SK-N-SH treated with all-trans-retinoic acid at 6 μM for 48 hours (cell line): ENCODE measurements around the gene SPAG7.

ENCODE experiments used
- ATAC-seq: fragments of 200-7000 bp; cut with Tn5 transposase; 3 replicates; pipeline ENCODE4 v1.9.1; 2020; ENCODE audit warnings: mild to moderate bottlenecking, moderate library complexity
- ARNTL ChIP-seq: fragments of 450-650 bp; formaldehyde crosslinking; IDR thresholded peaks from 2 replicates; pipeline ENCODE4 v1.5.0; 2020; ENCODE audit warnings: low read depth, mild to moderate bottlenecking, moderate library complexity, borderline replicate concordance
- CREB5 ChIP-seq: fragments of 250-450 bp; sonication (Bioruptor Pico); IDR thresholded peaks from 2 replicates; pipeline ENCODE4 v1.5.1; 2020; ENCODE audit warnings: low read depth, mild to moderate bottlenecking, moderate library complexity
- ESRRG ChIP-seq: fragments of 250-450 bp; sonication (Bioruptor Pico); IDR thresholded peaks from 2 replicates; pipeline ENCODE4 v1.6.1; 2021; ENCODE audit warnings: mild to moderate bottlenecking
- GLIS3 ChIP-seq: fragments of 250-450 bp; sonication (Bioruptor Pico); IDR thresholded peaks from 2 replicates; pipeline ENCODE4 v1.5.0; 2020; ENCODE audit warnings: mild to moderate bottlenecking, moderate library complexity
- ISL1 ChIP-seq: fragments of 250-450 bp; sonication (Bioruptor Pico); IDR thresholded peaks from 2 replicates; pipeline ENCODE4 v2.1.2; 2022; ENCODE audit warnings: mild to moderate bottlenecking, moderate library complexity
- OSR1 ChIP-seq: fragments of 250-450 bp; sonication (Bioruptor Pico); IDR thresholded peaks from 2 replicates; pipeline ENCODE4 v1.8.0; 2022; ENCODE audit warnings: moderate library complexity, mild to moderate bottlenecking, inconsistent platforms
- PATZ1 ChIP-seq: fragments of 250-450 bp; sonication (Bioruptor Pico); IDR thresholded peaks from 2 replicates; pipeline ENCODE4 v1.8.0; 2020; ENCODE audit warnings: mild to moderate bottlenecking, moderate library complexity, borderline replicate concordance
- POU6F1 ChIP-seq: fragments of 250-450 bp; sonication (Bioruptor Pico); IDR thresholded peaks from 2 replicates; pipeline ENCODE4 v1.8.0; 2021; ENCODE audit warnings: low read depth, mild to moderate bottlenecking, moderate library complexity, borderline replicate concordance
- PPARA ChIP-seq: fragments of 250-450 bp; sonication (Bioruptor Pico); IDR thresholded peaks from 2 replicates; pipeline ENCODE4 v1.5.0; 2020; ENCODE audit warnings: mild to moderate bottlenecking, borderline replicate concordance
- RARB ChIP-seq: fragments of 250-450 bp; sonication (Bioruptor Pico); IDR thresholded peaks from 2 replicates; pipeline ENCODE4 v1.8.0; 2021; ENCODE audit warnings: mild to moderate bottlenecking, moderate library complexity
- SNAI2 ChIP-seq: fragments of 250-450 bp; sonication (Bioruptor Pico); IDR thresholded peaks from 2 replicates; pipeline ENCODE4 v1.5.0; 2020; ENCODE audit warnings: mild to moderate bottlenecking, moderate library complexity
- TCF4 ChIP-seq: fragments of 250-450 bp; sonication (Bioruptor Pico); IDR thresholded peaks from 2 replicates; pipeline ENCODE4 v1.8.0; 2021; ENCODE audit warnings: mild to moderate bottlenecking, moderate library complexity, borderline replicate concordance
- TOX ChIP-seq: fragments of 250-450 bp; sonication (Bioruptor Pico); IDR thresholded peaks from 2 replicates; pipeline ENCODE4 v1.8.0; 2021; ENCODE audit warnings: mild to moderate bottlenecking, moderate library complexity, borderline replicate concordance
- TSHZ2 ChIP-seq: fragments of 250-450 bp; sonication (Bioruptor Pico); IDR thresholded peaks from 2 replicates; pipeline ENCODE4 v1.5.0; 2020; ENCODE audit warnings: mild to moderate bottlenecking, moderate library complexity
- ZC3H10 ChIP-seq: fragments of 250-450 bp; sonication (Bioruptor Pico); IDR thresholded peaks from 2 replicates; pipeline ENCODE4 v1.5.1; 2021; ENCODE audit warnings: mild to moderate bottlenecking, moderate library complexity
- ZFP3 ChIP-seq: fragments of 250-450 bp; sonication (Bioruptor Pico); IDR thresholded peaks from 2 replicates; pipeline ENCODE4 v1.5.0; 2020; ENCODE audit warnings: mild to moderate bottlenecking, moderate library complexity
- ZFP30 ChIP-seq: fragments of 450-650 bp; formaldehyde crosslinking; IDR thresholded peaks from 2 replicates; pipeline ENCODE4 v1.5.0; 2022; ENCODE audit warnings: mild to moderate bottlenecking, moderate library complexity
- ZNF565 ChIP-seq: fragments of 450-650 bp; formaldehyde crosslinking; conservative IDR thresholded peaks from 2 replicates; pipeline ENCODE4 v1.5.0; 2020; ENCODE audit warnings: low read depth, mild to moderate bottlenecking, moderate library complexity
- ZNF70 ChIP-seq: fragments of 450-650 bp; formaldehyde crosslinking; IDR thresholded peaks from 2 replicates; pipeline ENCODE4 v1.5.0; 2020; ENCODE audit warnings: mild to moderate bottlenecking, moderate library complexity

SPAG7 gene

GRCh38 chr17:4999430-5000093 is 31.9 kb upstream of the SPAG7 start:
- TF ChIP-seq ARNTL (CRISPR knock-in tag) (no peak), ZC3H10 (no peak), ESRRG (CRISPR knock-in tag) (no peak)
- ATAC-seq = no peak

- no peak for TF ChIP-seq OSR1 (CRISPR knock-in tag)
- no peak for TF ChIP-seq TSHZ2
- TF ChIP-seq ZFP30 = no peak
- no peak for TF ChIP-seq ISL1 (CRISPR knock-in tag)
- TF ChIP-seq ZFP3 (CRISPR knock-in tag) = no peak
- TF ChIP-seq TOX = no peak
- no peak for TF ChIP-seq ESRRG (CRISPR knock-in tag)
- no peak for TF ChIP-seq CREB5 (CRISPR knock-in tag)
- no peak for TF ChIP-seq ZNF70 (CRISPR knock-in tag)
- no peak for TF ChIP-seq ZC3H10
- TF ChIP-seq ARNTL (CRISPR knock-in tag) = no peak
- no peak for TF ChIP-seq GLIS3 (CRISPR knock-in tag)
- TF ChIP-seq PATZ1 = no peak
- no peak for TF ChIP-seq PPARA (CRISPR knock-in tag)
- no peak for TF ChIP-seq ZNF565 (CRISPR knock-in tag)
- ATAC-seq = peak; percentile 12
Measured at GRCh38 chr17:4998732-4999429, 31.3 kb upstream of the SPAG7 start.

GRCh38 chr17:4998027-4998731 is 30.6 kb upstream of the SPAG7 start:
- ATAC-seq = peak; percentile 34
- no peak for TF ChIP-seq OSR1 (CRISPR knock-in tag)
- no peak for TF ChIP-seq SNAI2
- no peak for TF ChIP-seq TSHZ2
- TF ChIP-seq PPARA (CRISPR knock-in tag) = no peak
- TF ChIP-seq ARNTL (CRISPR knock-in tag) = no peak
- no peak for TF ChIP-seq POU6F1
- TF ChIP-seq PATZ1 = no peak
- TF ChIP-seq RARB (CRISPR knock-in tag) = no peak
- no peak for TF ChIP-seq ZC3H10
- TF ChIP-seq ZFP3 (CRISPR knock-in tag) = no peak
- no peak for TF ChIP-seq ESRRG (CRISPR knock-in tag)
- TF ChIP-seq TCF4 = no peak
- TF ChIP-seq, all 23 proteins: peak for 0
